NCI-H82 treated with DMSO at 0.1 percent for 48 hours (cell line): ENCODE data around the gene NFAM1.

Experiments
- DNase-seq: peaks from one replicate; lab custom pipeline; 2025; ENCODE audit not compliant: unreplicated experiment; lab: John Stamatoyannopoulos, UW

NFAM1 gene

GRCh38 chr22:42384506-42384905 lies 47.7 kb downstream of the NFAM1 start:
- no peak for DNase-seq

DNA sequence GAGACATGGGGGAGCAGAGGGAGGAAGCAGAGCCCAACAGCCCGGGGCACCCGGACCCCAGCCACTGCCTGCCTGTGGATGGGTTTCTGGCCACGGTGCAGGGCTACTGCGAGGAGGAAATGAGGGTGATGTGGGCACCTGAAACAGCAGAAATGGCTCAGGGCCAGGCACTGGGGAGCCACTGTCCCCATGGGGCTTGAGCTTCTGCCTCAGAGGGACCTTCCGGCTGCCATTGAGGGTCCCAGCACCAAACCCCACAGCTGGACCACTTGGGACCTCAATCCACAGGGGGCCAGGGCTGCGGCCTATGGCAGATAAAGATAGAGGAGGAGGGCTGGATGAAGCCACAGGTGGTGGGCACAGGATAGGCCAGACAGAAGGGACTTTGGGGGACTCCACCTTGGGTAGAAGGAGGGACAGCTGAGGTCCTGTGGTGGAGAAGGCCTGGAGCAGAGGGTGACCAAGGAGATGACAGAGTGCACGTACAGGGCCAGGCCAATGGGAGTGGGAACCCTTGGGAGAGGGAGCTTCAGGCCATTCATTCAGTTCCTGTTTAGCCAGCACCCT lies 48.3 kb downstream of the NFAM1 start:
- DNase-seq, result no peak

- DNase-seq, result no peak
Measured at GRCh38 chr22:42383287-42383686, 48.9 kb downstream of the NFAM1 start.

GRCh38 chr22:42380769-42381551 lies 51.2 kb downstream of the NFAM1 start:
- DNase-seq, result no peak

DNA sequence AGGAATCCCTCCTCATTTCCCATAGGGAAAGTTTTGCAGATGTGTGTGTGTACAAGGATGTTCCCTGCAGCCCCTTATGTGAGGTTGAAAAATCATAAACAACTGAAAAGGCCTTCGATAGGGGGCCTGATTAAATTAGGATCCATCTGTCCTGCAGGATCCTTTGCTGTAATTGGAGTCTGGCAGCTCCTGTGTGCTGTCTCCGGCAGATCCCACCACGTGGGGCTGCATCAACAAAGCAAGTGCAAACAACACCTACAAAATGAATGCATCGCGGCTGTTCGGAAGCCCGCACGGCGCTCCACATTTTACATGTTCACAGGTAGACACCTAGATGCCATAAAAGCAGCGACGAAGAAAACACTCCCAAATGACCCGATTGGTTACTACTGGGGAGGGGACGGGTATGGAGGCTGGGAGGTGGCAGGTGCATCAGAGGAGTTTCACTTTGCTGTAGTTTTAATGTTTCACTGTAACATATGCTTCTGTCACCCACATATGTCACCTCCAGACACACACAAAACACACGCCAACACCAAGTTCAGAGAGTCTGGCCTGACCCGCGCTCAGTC lies 52.2 kb downstream of the NFAM1 start:
- DNase-seq, result no peak

GRCh38 chr22:42376711-42377554 lies 55.3 kb downstream of the NFAM1 start:
- peak; percentile 79 for DNase-seq

DNA sequence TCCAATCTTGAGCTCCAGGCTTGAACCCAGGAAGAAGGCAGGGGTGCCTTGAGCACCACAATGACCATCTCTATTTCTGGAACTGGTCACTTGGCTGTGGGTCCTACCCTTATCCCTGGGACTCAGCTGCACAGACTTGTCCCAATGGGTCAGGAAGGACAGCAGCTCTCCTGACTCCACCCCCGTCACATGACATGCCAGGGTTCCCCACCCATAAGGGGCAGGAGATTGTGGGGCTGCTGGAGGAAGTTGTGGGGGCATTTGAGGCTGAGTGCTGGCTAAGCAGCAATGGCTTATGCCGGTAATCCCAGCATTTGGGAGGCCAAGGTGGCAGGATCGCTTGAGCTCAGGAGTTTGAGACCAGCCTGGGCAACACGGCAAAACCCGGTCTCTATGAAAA lies 56.2 kb downstream of the NFAM1 start:
- peak; percentile 25 for DNase-seq

DNA sequence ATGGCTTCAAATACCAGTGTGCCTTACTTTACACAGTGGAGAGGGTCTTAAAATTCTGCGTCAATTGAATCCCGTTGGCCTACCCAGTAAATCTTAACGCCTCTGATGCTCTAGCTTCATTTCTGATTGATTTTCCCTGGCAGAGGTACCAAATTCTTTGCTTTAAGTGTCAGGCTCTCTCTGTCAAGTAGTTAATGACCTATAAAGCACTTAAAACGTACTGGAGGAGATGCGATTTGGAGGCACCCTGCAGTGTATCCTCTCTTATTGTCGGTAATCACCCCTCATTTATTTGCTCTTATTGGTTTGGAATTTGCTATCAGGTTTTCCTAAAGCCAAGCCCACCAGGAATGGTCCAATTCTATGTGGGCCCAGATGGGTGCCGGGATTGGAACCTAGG lies 59.2 kb downstream of the NFAM1 start:
- no peak for DNase-seq

- peak; percentile 27 for DNase-seq
Measured at GRCh38 chr22:42371501-42371900, 60.7 kb downstream of the NFAM1 start.

DNA sequence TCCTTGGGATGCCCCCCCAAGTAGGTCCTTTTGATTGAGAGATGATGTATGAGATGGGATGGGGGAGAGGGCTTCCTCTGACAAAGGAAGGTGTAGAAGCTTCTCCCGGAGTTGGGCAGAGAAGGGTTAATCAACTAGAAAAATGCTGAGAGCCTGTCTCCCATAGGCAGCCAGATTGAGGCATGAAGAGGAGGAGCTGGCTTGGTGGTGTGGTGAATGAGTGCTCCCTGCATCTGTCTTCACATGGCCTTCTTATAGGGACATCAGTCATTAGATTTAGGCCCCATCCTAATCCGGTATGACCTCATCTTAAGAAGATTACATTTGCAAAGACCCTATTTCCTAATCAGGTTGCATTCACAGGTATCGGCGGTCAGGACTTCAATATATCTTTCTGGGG lies 61.1 kb downstream of the NFAM1 start:
- peak; percentile 89 for DNase-seq

DNA sequence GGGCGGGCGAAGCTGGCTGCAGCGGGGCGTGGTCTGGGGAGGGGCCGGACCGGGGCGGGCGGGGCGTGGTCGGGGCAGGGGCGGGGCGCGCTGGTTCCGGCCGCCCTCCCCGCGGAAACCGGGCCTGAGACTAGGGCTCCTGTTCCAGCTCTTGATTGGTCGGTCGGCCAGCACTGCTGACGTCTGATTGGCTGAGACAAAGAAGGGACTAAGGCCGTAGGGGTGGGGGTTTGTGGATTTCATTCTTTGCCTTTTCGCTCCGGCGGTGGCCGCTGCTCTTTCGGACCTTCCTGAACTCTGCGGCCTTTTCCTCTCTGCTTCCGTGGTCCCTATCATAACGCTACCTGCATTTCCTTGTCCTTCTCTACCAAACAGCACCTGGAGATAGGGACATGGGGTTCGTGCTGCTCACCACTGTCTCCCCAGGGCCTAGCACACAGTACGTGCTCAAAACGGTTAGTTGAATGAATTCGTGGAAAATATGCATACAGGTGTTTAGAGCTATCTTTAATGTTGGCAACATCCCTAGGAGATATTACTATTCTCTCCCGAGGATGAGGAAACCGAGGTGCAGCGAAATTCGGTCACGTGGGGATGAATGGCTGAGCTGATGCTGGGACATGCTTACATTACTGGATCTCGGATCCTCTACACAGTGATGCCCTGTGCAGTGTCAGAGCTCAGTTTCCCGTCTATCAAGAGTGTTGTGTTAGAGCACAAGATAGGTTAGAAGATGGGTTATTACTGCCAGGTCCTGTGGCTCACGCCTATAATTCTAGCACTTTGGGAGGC lies 62.8 kb downstream of the NFAM1 start:
- DNase-seq, result peak; percentile 86

GRCh38 chr22:42368379-42369249 lies 63.6 kb downstream of the NFAM1 start:
- no peak for DNase-seq

- DNase-seq, result no peak
Measured at GRCh38 chr22:42367980-42368378, 64.2 kb downstream of the NFAM1 start.

- DNase-seq, result no peak
Measured at GRCh38 chr22:42366806-42367581, 65.2 kb downstream of the NFAM1 start.

- DNase-seq, result no peak
Measured at GRCh38 chr22:42365942-42366695, 66.1 kb downstream of the NFAM1 start.

GRCh38 chr22:42365111-42365865 lies 66.9 kb downstream of the NFAM1 start:
- DNase-seq, result no peak

GRCh38 chr22:42364604-42365110 lies 67.5 kb downstream of the NFAM1 start:
- DNase-seq, result no peak
